ENCODE data around the gene MORC4.

MORC4 gene

GRCh38 chrX:106952538-106952937 is 47.5 kb downstream of the MORC4 start:
- DNase-seq (ENCODE audit: low read depth) = no peak

- DNase-seq (ENCODE audit: low read depth) = no peak
Measured at GRCh38 chrX:106952089-106952488, 47.9 kb downstream of the MORC4 start.

DNA sequence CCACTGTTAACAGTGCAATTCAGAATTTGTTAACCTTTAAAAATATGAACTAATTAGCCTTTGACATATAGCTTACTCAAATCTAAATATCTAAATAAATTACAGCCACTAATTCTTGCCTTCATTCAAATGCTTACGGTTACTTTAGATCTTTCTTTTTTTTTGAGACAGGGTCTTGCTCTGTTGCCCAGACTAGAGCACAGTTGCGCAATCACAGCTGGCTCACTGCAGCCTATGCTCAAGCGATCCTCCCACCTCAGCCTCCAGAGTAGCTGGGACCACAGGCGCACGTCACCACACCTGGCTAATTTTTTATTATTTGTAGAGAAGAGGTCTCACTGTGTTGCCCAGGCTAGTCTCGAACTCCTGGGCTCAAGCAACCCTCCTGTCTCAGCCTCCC is 48.8 kb downstream of the MORC4 start:
- DNase-seq (ENCODE audit: low read depth) = no peak

DNA sequence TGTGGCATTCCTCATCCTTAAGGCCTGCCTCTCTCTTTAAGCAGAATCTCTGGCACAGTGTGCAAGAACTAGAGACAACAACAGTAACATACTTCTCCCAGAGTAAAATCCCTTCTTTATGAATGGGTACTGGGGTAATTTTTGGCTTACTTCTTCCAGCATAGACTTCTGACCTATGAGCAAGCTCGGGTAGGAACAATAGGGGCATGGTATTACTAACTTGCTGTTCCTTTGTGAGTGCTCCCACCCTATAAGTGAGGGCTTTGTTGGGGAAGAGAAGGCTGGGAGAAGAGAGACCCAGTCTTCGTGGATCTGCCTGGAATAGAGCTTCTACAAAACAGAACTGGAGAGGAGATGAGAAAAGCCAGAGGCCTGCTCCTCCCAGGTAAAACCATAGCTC is 49.6 kb downstream of the MORC4 start:
- no peak for DNase-seq (ENCODE audit: low read depth)

DNA sequence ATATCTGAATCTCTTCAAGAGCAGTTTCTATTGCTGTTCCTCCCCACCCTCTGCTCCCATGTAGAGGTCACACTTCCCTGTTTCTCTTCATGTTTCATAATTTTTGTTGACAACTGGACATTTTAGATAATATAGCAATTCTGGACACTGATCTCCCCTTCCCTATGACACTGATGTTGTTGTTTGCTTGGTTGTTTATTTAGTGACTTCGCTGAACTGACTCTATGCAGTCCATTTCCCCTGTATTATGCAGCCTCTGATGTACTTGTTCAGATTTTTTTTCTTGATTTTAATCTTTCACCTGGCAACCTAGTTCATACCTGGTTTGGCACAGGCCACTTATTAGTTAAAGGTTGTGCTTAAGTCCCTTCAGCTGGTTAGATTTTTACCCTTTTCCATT is 50.6 kb downstream of the MORC4 start:
- no peak for DNase-seq (ENCODE audit: low read depth)

DNA sequence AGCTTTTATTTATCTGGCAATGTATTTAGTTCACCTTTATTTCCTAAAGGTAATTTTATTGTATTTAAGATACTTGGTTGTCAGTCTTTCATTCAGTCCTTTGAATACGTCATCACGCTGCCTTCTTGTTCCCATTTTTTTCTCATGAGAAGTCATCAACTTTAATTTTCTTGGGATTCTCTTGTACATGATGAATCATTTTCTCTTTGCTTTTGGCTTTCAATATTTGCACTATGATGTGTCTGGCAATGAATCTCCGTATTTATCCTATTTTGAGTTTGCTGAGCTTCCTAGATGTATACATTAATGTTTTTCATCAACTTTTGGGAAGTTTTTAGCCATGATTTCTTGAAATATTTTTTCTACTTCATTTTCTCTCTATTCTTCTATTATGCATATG is 51.4 kb downstream of the MORC4 start:
- DNase-seq (ENCODE audit: low read depth) = no peak

DNA sequence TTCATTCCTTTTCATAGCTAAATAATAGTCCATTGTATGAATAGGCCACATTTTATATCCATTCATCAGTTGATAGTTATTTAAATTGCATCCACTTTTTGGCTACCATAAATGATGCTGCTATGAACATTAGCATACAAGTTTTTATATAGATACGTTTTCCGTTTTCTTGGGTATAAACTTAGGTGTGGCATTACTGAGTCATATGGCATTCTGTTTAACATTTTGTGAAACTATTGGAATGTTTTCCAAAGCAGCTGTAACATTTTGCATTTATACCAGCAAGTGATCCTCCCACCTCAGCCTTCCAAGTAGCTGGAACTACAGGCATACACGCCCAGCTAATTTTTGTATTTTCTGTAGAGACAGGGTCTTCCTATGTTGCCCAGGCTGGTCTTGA is 53.5 kb downstream of the MORC4 start:
- no peak for DNase-seq (ENCODE audit: low read depth)

GRCh38 chrX:106940068-106940467 is 59.9 kb downstream of the MORC4 start:
- DNase-seq (ENCODE audit: low read depth) = no peak

GRCh38 chrX:106939566-106939965 is 60.4 kb downstream of the MORC4 start:
- peak; percentile 66 for DNase-seq (ENCODE audit: low read depth)

GRCh38 chrX:106936246-106936645 is 63.8 kb downstream of the MORC4 start:
- no peak for DNase-seq (ENCODE audit: low read depth)

DNA sequence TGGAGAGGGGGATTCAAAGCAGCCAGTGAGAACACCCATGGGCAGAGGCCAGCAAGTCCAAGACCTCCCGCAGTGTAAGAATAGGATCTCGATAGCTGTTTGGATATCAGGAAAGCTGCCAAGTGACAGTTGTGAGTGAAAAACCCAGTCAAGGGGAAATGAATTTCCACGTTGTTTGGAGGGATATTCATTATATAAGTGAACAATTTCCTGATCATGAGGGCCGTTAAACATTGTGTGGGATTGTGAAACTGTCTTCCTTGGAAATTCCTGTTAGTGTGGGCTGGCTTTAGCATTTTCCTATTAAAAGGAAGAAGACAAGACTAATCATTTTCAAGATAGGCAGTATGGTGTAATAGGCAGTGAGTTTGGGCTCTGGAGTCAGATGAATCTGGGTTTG is 64.8 kb downstream of the MORC4 start:
- DNase-seq (ENCODE audit: low read depth) = peak; percentile 57

GRCh38 chrX:106933538-106933961 is 66.5 kb downstream of the MORC4 start:
- peak; percentile 75 for DNase-seq (ENCODE audit: low read depth)

- peak; percentile 69 for DNase-seq (ENCODE audit: low read depth)
Measured at GRCh38 chrX:106932960-106933537, 67.0 kb downstream of the MORC4 start.

- DNase-seq (ENCODE audit: low read depth) = peak; percentile 55
Measured at GRCh38 chrX:106932492-106932923, 67.5 kb downstream of the MORC4 start.

GRCh38 chrX:106931831-106932491 is 68.1 kb downstream of the MORC4 start:
- DNase-seq (ENCODE audit: low read depth) = peak; percentile 54

GRCh38 chrX:106928227-106928626 is 71.8 kb downstream of the MORC4 start:
- DNase-seq (ENCODE audit: low read depth) = no peak

DNA sequence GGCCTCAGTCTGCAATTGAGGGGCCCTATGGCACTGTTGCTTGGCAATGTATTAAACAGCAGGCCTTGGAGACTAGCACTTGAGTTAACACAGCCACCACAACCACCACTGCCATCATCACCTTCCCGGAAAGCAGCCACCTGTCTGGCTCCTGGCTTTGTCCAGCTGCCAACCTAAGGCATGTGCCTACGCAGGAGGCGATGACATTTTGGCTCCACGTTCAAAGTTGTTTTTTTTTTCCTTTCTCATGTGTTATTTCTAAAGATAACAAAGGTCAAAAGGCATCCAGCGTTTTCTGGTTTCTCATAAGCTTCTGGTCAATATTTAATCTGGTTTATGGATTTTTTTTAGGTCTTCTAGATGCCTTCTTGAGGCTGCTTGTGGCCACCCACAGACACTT is 72.3 kb downstream of the MORC4 start:
- no peak for DNase-seq (ENCODE audit: low read depth)

GRCh38 chrX:106927023-106927422 is 73.0 kb downstream of the MORC4 start:
- DNase-seq (ENCODE audit: low read depth) = no peak

DNA sequence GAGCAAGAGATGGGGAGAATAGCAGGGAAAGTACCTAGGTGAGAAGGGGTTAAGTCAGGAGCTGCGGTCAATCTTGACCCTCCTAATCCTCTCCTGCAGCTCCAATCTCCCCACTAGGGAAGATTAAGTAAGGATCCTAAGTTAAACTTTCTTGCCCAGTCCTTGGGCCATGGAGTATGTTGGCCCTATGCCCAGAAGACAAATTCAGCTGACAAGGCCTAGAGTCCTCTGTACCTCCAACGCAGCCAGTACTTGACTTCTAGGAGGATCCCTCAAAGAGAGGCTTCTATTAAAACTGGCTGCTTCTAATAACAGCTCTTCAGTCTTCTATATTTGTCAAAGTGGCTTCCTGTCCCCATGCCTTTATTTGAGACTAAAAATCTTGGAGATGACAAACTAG is 78.4 kb downstream of the MORC4 start:
- no peak for DNase-seq (ENCODE audit: low read depth)

- no peak for DNase-seq (ENCODE audit: low read depth)
Measured at GRCh38 chrX:106919932-106920452, 80.0 kb downstream of the MORC4 start, which contains the start of gene CLDN2. Gene CLDN2 (plus strand): TSS chrX:106920402. CDS start chrX:106928229, 7,827 bp downstream.

GRCh38 chrX:106917830-106918500 is 82.0 kb downstream of the MORC4 start:
- DNase-seq (ENCODE audit: low read depth) = peak; percentile 80

DNA sequence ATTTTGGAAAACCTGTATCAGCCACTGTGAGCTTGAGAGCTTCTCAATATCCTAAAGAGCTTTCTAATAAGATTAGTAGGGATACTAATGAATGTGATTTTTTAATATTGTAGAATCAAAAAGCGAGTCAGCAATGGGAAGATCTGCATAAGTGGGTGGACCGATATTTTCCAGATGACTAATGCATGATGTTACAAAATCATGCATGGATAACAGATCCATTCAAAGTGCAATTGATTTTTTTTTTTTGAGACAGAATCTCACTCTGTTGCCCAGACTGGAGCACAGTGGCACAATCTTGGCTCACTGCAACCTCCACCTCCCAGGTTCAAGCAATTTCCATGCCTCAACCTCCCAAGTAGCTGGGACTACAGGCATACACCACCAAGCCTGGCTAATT is 87.1 kb downstream of the MORC4 start:
- peak; percentile 25 for DNase-seq (ENCODE audit: low read depth)

DNA sequence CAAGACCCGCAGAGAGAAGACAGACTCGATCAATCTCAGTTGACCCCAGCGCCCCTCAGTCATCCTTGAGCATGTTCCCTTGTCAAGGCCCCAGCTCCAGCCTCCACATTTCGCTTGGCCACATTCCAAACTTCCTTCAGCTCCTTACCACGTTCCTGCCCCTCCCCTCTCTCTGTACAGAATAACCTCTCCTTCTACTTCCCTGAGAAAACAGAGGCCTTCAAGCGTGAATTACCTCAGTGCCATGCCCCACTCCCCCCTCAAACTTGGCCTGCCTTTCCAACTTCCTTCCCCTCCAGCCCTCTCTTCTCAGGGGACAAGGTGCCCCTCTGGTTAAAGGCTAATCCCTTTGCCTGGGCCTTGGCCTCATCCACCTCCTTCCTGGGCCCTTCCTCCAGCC is 93.7 kb downstream of the MORC4 start:
- DNase-seq (ENCODE audit: low read depth) = peak; percentile 28
